Activated CD8-positive, alpha-beta memory T cell treated with anti-CD3 and anti-CD28 coated beads for 48 hours (primary cell): ENCODE results near the gene ONECUT3.

Source experiments
- DNase-seq, 3 experiments: peaks; one replicate each; pipeline ENCODE4 v3.0.0-alpha.2; 2020; ENCODE audit warnings: low read depth in 2 of 3, low spot score in 2 of 3

ONECUT3 gene

DNA sequence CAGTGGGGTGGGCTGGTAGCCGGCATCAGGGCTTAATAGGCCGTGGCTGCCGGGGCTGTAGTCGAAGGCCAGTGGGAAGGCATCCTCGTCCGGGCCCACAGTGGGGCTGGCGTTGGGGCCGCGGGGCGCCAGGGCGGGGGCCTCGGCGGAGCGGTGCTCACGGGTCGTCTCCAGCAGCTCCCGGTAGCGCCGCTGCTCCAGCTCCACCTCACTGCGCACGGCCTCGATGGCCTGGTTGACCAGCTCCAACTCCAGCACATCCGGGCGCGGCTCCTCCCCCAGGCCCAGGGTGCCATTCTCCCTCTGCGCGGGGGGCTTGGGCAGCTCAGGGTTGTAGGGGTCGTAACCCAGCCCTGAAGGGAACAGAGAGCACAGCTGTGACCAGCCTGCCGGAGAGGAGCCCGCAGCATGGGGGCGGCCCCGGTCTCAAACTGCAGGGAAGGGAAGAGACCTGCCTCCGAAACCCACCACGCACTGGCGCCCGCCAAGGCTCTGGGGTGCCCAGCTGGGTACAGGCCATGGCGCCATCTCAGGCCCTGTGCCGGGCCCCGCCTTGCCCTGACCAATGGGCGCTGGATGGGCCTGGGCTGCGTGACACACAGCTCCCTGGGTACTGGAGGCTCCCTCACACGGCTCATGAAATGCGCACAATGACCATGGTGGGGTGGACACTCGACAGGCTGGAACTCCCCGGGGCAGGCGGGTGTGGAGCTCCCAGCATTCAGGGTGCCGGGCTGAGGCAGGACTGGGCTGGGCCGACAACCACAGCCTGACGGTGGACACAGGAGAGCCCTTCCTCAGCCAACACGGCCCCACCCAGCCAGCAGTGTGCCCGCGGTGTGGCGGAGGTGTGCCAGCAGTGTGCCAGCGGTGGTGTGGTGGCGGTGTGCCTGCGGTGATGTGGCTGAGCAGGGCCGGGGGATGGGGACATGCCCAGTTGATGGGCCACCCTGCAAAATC is 75.3 kb downstream of the ONECUT3 start:
- no peak for DNase-seq

DNA sequence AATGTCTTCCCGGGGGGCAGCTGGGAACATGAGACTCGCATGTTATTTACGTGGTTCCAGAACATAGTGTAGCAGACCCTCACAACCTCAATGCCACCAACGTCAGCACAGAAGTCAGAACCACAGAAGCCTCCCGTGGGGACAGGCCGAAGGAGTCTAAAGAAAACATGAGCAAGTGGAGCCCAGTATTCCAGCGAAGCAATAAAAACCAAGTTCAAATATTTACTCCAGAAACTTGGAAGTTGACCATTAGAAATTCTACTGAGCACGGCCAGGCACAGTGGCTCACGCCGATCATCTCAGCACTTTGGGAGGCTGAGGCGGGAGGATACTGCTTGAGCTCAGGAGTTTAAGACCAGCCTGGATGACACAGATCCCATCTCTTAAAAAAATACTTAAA is 76.7 kb downstream of the ONECUT3 start:
- DNase-seq: no peak

DNA sequence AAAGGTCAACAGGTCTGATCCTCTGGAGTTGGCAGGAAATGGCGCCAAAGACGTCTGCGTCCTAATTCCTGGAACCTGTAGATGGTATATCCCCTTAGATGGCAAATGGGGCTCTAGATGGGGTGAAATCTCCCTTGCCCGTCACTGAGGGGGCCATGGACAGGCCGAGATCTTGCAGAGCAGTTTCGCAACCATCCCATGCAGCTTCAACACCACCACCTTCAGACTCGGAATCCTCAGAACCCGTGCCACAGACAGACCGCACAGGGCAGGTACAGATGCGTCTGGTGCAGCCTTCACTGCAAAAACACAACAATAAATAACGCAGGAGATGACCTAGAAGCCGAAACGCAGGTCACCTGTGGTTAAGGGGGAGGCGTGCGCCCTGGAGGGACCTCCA is 77.3 kb downstream of the ONECUT3 start:
- no peak for DNase-seq
